Caco-2 (cell line): ENCODE results near the gene BEAN1. TPM values are rescaled to one million over a fixed set of nuclear protein-coding genes. Genes with fewer than 3 reads are reported as not detected.

ENCODE experiments used
- BruUV-seq: library from RNA; stranded (reverse); fragments of 400-500 nt; replicated peaks from 2 replicates; lab custom pipeline; 2021; lab: Mats Ljungman, UMichigan
- CTCF ChIA-PET: fragments of 300-600 bp; sonication (Branson Sonifier 250); formaldehyde crosslinking; loops from one replicate; lab custom pipeline; 2022; ENCODE audit warnings: antibody characterized with exemption; lab: Charles Lee
- POLR2A ChIA-PET: fragments of 300-600 bp; sonication (Branson Sonifier 250); formaldehyde crosslinking; loops from one replicate; lab custom pipeline; 2022; ENCODE audit warnings: antibody characterized with exemption; lab: Charles Lee
- DNase-seq, 2 experiments: peaks; one replicate each; pipeline versions ENCODE4 v3.0.0 to v3.0.0-alpha.2; 2020 to 2022
- H3K27me3 ChIP-seq: replicated peaks from 2 replicates; pipeline ENCODE4 v1.6.0; 2011; ENCODE audit warnings: low read length; ENCODE audit not compliant: control insufficient read depth, insufficient read depth
- H3K36me3 ChIP-seq: 2 replicates; pipeline ENCODE4 v1.5.1; 2011; ENCODE audit warnings: low read length; ENCODE audit not compliant: control insufficient read depth, insufficient read depth
- H3K4me1 ChIP-seq: fragments of 250-450 bp; sonication (Bioruptor Pico); 2 replicates; pipeline ENCODE4 v1.5.1; 2020; ENCODE audit warnings: mild to moderate bottlenecking
- H3K4me3 ChIP-seq: 2 replicates; pipeline ENCODE4 v1.5.1; 2011; ENCODE audit warnings: low read depth, mild to moderate bottlenecking, control low read depth, low read length
- H3K9me3 ChIP-seq: fragments of 250-450 bp; sonication (Bioruptor Pico); 2 replicates; pipeline ENCODE4 v1.5.1; 2020; ENCODE audit warnings: mild to moderate bottlenecking, moderate library complexity
- H3K27ac Mint-ChIP-seq: one replicate; pipeline ENCODE4 v1.8.0; 2022; ENCODE audit warnings: mixed read lengths; ENCODE audit not compliant: unreplicated experiment
- H3K27me3 Mint-ChIP-seq: one replicate; pipeline ENCODE4 v1.8.0; 2022; ENCODE audit warnings: mixed read lengths; ENCODE audit not compliant: insufficient read depth, unreplicated experiment
- H3K36me3 Mint-ChIP-seq: one replicate; pipeline ENCODE4 v1.8.0; 2022; ENCODE audit warnings: mild to moderate bottlenecking, mixed read lengths; ENCODE audit not compliant: insufficient read depth, unreplicated experiment
- H3K4me1 Mint-ChIP-seq: one replicate; pipeline ENCODE4 v1.8.0; 2022; ENCODE audit warnings: low read depth, mixed read lengths; ENCODE audit not compliant: unreplicated experiment
- H3K4me3 Mint-ChIP-seq: one replicate; pipeline ENCODE4 v1.8.0; 2022; ENCODE audit warnings: mild to moderate bottlenecking, moderate library complexity, mixed read lengths; ENCODE audit not compliant: unreplicated experiment
- H3K9me3 Mint-ChIP-seq: one replicate; pipeline ENCODE4 v1.8.0; 2022; ENCODE audit warnings: mixed read lengths; ENCODE audit not compliant: unreplicated experiment
- CTCF ChIP-seq, 2 experiments: fragments of 200-600 bp in 1 of 2; IDR thresholded peaks; 1 replicate in 1 of 2; 2 replicates in 1 of 2; pipeline versions ENCODE4 v1.5.1 to v1.8.0; 2011 to 2022; ENCODE audit warnings: antibody characterized with exemption in 1 of 2, control low read depth in 1 of 2, inconsistent platforms in 1 of 2, low read depth in 1 of 2, low read length in 1 of 2, mild to moderate bottlenecking in 1 of 2, moderate library complexity in 1 of 2; ENCODE audit not compliant: insufficient read depth in 1 of 2, severe bottlenecking in 1 of 2, unreplicated experiment in 1 of 2
- intact Hi-C: fragments of 100-400 bp; cut with micrococcal nuclease; formaldehyde crosslinking; loops from one replicate; pipeline ENCODE4 v1.10.0; 2022; ENCODE audit not compliant: unreplicated experiment
- total RNA-seq: library from RNA; stranded (reverse); gene quantifications from 2 replicates; pipeline ENCODE4 v1.2.3, GENCODE V29; 2022

The BEAN1 gene
- total RNA-seq, 1 experiment from 2014 or later = not detected

- H3K4me3 Mint-ChIP-seq = no peak overlapping the region
- no peak for TF ChIP-seq CTCF (IDR thresholded peaks at IDR 0.05; ENCODE audit: insufficient read depth in 1 of 2, low read depth in 1 of 2, low read length in 1 of 2, severe bottlenecking in 1 of 2, unreplicated experiment in 1 of 2)
- no peaks in the 10 kb centered on the region for H3K36me3 Mint-ChIP-seq
- H3K27ac Mint-ChIP-seq = no peak overlapping the region
- BruUV-seq = no TSS peak
- no peak for DNase-seq
- no peaks in the 10 kb centered on the region; the same call in 1 of the 2 replicates for H3K9me3 ChIP-seq
- H3K4me3 ChIP-seq = no peak overlapping the region
- no peaks in the 10 kb centered on the region for H3K36me3 ChIP-seq
- intact Hi-C loops = no loop called here
- no peaks in the 10 kb centered on the region for H3K27me3 Mint-ChIP-seq
- H3K4me1 Mint-ChIP-seq = no peaks in the 10 kb centered on the region
- CTCF ChIA-PET = no interaction called here
- POLR2A ChIA-PET = no interaction called here
- no peaks in the 10 kb centered on the region for H3K27me3 ChIP-seq
- H3K4me1 ChIP-seq = no peaks in the 10 kb centered on the region
- no peaks in the 10 kb centered on the region for H3K9me3 Mint-ChIP-seq
Measured at GRCh38 chr16:66491716-66492064, 64.6 kb downstream of the BEAN1 start.

DNA sequence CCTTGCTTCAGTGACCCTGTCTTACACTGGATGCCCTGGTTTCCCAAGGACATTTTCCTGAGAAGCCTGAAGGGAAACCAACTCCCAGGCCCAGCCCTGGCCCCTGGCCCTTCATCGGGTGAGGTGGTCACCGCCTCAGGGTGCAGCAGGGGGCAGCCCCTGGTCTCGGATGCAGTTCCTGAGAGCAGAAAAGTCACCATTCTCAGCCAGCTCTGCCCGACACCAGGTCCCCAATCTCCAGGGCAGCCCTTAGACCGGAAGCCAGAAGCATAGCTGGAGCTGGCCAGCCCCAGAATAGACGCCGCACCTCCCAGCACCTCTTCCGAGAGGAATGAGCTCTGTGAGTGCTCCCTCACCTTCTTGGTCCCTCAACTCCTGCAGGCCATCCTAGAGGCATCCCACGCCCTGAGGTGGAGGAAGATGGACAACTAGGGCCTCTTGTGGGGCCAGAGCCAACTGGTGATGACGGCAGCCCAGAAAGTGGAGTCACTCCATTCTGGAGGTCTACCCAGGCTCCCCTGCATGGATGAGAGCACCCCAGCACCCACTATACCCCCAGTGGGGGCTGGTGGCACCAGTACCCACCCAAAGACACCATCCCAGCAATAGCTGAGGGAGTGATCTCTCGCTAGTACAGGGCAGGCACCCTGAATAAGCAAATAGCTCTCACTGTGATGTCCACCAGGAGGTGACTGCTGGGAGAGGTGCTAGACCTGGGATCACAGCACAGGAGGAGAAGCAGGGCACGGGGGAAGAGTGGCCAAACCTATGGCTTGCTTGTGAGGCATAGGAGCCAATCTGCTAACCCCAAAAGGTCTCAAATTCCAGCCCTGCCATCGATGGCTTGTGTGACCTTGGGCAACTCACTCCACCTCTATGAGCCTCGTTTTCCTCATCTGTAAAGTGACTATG, 66.7 kb downstream of the BEAN1 start:
- Histone ChIP-seq H3K4me3 (no peak overlapping the region), H3K4me1 (no peaks in the 10 kb centered on the region), H3K27me3 (no peaks in the 10 kb centered on the region), H3K9me3 (no peaks in the 10 kb centered on the region; the same call in 1 of the 2 replicates), H3K36me3 (no peaks in the 10 kb centered on the region)
- Mint-ChIP-seq H3K4me1 (no peaks in the 10 kb centered on the region), H3K4me3 (no peak overlapping the region), H3K27me3 (peaks cover 5% of the 10 kb centered on the region), H3K36me3 (peaks cover 4% of the 10 kb centered on the region), H3K9me3 (no peaks in the 10 kb centered on the region), H3K27ac (no peak overlapping the region)
- intact Hi-C loops = no loop called here
- ChIA-PET CTCF (no interaction called here), POLR2A (no interaction called here)
- no TSS peak for BruUV-seq
- DNase-seq = no peak
- TF ChIP-seq CTCF (IDR thresholded peaks at IDR 0.05; ENCODE audit: insufficient read depth in 1 of 2, low read depth in 1 of 2, low read length in 1 of 2, severe bottlenecking in 1 of 2, unreplicated experiment in 1 of 2) = no peak

GRCh38 chr16:66494916-66495315, 67.8 kb downstream of the BEAN1 start:
- no peak overlapping the region for H3K27ac Mint-ChIP-seq
- intact Hi-C loops = no loop called here

More at GRCh38 chr16:66494916-66495315, 67.8 kb downstream of the BEAN1 start:
- H3K27me3 ChIP-seq = no peaks in the 10 kb centered on the region
- Mint-ChIP-seq H3K36me3 (peaks cover 4% of the 10 kb centered on the region), H3K4me1 (no peaks in the 10 kb centered on the region), H3K27me3 (peaks cover 5% of the 10 kb centered on the region), H3K4me3 (no peak overlapping the region), H3K9me3 (no peaks in the 10 kb centered on the region)
- no peaks in the 10 kb centered on the region for H3K36me3 ChIP-seq
- ChIA-PET CTCF (no interaction called here), POLR2A (no interaction called here)
- no peak for TF ChIP-seq CTCF (IDR thresholded peaks at IDR 0.05; ENCODE audit: insufficient read depth in 1 of 2, low read depth in 1 of 2, low read length in 1 of 2, severe bottlenecking in 1 of 2, unreplicated experiment in 1 of 2)
- no peaks in the 10 kb centered on the region for H3K4me1 ChIP-seq
- DNase-seq = no peak
- BruUV-seq = no TSS peak
- no peaks in the 10 kb centered on the region for H3K9me3 ChIP-seq
- H3K4me3 ChIP-seq = no peak overlapping the region
